DOHH2 (cell line): Measurements from ENCODE around the gene ISG15.
A peak's percentile ranks its signal among the peaks of the same experiment; 100 is the strongest.

Experiments used
- EZH2phosphoT487 ChIP-seq: fragments of 200-600 bp; sonication (generic); IDR thresholded peaks from 2 replicates; pipeline ENCODE4 v1.6.1; 2017; ENCODE audit warnings: borderline replicate concordance, mild to moderate bottlenecking, antibody characterized with exemption, low read length, moderate library complexity, mixed read lengths
- TF ChIP-seq, protein P1 (sequence below): fragments of 200-600 bp; sonication (generic); IDR thresholded peaks from one replicate; pipeline ENCODE4 v1.5.1; 2014; ENCODE audit warnings: antibody characterized with exemption, mild to moderate bottlenecking, low read depth, low read length; ENCODE audit not compliant: poor library complexity, severe bottlenecking

DNA sequence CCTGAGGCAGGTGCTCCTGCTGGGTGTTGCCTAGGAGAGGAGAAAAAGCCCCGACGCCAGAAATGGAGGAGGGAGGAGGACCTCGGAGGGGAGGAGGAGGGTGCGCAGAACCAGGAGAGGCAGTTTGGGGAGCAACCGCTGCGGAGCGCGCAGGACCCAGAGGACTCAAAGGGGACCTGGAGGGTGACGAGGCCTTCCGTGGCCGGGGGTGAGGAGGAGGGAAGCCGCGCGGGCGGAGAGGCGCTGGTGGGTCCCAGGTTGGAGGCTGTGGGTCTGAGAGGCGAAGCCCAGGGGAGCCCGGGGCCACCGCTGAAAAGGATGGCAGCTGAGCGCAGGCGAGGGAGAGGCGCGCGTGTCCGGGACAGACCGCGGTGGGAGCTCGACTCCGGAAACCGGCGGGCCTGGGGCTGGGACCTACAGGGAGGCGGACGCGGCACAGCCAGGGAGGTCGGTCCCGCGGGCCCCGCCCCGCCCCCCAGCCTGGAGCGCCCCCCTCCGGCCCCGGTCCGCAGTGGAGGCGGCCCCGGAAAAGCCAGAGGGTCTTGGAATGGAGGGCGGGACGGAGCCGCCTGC, 45.7 kb downstream of the ISG15 start:
- TF ChIP-seq, protein P1, sequence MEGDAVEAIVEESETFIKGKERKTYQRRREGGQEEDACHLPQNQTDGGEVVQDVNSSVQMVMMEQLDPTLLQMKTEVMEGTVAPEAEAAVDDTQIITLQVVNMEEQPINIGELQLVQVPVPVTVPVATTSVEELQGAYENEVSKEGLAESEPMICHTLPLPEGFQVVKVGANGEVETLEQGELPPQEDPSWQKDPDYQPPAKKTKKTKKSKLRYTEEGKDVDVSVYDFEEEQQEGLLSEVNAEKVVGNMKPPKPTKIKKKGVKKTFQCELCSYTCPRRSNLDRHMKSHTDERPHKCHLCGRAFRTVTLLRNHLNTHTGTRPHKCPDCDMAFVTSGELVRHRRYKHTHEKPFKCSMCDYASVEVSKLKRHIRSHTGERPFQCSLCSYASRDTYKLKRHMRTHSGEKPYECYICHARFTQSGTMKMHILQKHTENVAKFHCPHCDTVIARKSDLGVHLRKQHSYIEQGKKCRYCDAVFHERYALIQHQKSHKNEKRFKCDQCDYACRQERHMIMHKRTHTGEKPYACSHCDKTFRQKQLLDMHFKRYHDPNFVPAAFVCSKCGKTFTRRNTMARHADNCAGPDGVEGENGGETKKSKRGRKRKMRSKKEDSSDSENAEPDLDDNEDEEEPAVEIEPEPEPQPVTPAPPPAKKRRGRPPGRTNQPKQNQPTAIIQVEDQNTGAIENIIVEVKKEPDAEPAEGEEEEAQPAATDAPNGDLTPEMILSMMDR: peak; percentile 62
- TF ChIP-seq EZH2phosphoT487: 0 out of 2 replicates have a peak, but pooled peaks have one; percentile 43
